GM18508 (cell line): ENCODE results near the gene DMRTC2.

Source experiments
- ATAC-seq: cut with Tn5 transposase; IDR thresholded peaks from one replicate; pipeline ENCODE4 v1.9.1; 2021; ENCODE audit warnings: moderate number of reproducible peaks; ENCODE audit not compliant: insufficient read depth, unreplicated experiment

DMRTC2 gene

DNA sequence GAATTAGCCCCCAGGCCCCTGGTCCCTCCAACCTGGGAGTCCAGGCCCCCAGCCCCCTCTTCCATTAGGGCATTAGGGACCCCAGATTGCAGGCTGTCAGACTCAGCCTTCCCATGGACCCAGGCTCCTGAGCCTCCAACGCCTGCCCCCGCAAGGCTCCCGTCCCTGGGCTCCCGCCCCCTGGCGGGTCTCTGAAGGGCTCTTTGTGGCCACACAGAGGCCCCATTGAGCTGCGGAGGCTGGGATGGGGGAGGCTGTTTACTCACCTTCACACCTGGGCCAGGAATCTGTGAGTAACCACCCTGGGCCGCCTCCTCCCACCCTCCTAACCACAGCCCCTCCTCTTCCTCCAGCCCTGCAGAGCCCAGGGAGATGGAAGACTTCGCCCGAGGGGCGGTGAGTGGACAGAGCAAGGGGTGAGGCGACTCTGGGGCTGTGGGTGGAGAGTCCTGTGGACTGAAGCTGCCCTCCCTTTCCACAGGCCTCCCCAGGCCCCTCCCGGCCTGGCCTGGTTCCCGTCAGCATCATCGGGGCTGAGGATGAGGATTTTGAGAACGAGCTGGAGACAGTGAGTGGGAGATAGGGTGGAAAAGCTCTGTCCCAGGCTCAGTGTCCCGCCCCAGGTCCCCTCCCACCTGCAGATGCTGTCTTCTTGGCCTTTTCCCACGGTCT lies 43.0 kb downstream of the DMRTC2 start:
- no peak for ATAC-seq

DNA sequence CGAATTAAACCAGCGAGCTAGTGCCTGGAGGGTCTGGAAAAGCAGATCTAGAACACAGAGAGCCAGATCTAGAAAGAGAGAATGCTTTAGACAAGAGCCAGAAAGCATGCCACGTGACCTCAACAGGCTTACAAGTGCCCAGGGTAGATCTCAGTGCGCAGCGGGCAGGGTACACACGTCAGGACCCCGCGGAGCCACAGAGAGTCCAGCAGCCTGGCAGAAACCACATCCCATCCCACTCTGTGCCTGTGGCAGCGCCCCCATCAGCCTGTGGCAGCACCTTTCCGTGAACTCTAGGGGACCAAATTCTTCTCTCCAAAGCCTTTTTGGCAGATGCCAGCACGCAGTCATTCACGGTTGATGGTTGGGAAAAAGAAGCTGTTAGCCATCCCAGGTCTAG lies 44.1 kb downstream of the DMRTC2 start:
- ATAC-seq, result no peak

DNA sequence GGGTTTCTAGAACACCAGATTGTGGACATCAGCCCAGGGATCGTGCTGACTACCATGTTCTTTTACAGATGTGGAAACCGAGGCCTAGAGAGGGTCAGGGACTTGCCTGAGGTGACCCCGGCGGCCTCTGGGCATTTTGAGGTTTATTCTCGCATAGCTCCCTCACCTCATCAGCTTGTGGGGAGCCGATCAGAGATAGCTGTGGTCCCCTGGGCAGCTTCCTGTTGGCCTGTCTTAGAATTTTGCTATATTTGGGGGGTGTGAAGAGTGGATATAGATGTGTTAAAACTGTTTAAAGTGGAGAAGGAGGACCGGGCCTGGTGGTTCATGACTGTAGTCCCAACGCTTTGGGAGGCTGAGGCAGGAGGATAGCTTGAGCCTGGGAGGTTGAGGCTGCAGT lies 45.1 kb downstream of the DMRTC2 start:
- ATAC-seq, result no peak

DNA sequence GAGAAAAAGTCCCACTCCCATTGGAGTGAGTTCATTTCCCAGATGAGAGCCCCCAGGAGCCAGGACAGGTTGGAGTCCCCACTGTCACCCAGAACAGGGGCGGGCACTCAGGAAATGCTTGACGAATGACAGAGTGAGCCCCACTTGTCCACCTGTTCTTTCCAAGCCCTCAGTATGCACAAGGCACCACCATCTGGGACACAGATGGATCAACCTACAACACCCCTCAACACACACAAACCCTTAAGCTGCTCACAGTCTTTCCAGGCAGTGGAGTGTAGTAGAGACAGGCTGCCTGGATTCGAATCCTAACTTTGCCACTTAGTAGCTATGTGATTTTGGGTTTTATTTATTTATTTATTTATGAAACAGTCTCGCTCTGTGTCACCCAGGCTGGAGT lies 46.1 kb downstream of the DMRTC2 start:
- ATAC-seq, result no peak

DNA sequence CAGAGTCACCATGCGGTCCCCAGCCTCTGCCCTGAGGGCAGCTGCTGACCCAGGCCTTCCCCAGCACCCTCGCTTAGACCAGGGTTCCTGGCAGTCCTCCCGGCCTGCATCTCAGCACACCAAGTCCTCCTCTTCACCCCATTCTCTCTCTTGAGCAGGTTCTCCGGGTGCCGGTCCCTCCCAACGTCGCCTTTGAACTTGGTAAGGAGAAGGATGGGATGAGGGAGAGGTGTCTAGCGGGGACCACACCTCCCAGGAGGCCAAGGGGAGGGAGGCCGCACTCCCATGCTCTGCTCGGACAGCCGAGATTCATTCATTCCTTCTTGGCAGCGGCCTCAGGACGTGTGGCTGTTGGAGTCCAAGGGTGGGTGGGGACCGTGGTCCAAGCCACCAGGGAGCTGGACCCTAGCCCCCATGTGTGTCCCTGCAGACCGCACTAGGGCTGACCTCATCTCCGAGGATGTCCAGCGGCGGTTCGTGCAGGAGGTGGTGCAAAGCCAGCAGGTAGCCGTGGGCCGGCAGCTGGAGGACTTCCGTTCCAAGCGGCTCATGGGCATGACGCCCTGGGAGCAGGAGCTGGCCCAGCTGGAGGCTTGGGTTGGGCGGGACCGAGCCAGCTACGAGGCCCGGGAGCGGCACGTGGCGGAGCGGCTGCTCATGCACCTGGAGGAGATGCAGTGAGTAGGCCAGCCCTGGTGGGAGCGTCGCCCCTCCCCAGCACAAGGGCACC lies 47.5 kb downstream of the DMRTC2 start:
- ATAC-seq, result no peak

DNA sequence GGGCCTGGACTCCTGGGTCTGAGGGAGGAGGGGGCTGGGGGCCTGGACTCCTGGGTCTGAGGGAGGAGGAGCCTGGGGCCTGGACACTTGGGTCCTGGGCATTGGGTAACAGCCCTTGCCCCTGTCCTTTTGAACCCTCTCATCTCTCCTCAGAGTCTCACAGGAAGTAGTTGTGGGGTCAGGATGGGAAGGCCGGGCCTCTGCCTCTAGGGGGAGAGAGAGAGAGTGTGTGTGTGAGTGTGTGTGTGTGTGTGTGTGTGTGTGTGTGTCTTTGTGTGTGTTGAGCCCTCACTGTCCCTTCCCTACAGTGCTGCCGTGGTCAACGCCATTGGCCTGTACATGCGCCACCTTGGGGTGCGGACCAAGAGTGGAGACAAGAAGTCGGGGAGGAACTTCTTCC lies 49.1 kb downstream of the DMRTC2 start:
- ATAC-seq, result no peak

DNA sequence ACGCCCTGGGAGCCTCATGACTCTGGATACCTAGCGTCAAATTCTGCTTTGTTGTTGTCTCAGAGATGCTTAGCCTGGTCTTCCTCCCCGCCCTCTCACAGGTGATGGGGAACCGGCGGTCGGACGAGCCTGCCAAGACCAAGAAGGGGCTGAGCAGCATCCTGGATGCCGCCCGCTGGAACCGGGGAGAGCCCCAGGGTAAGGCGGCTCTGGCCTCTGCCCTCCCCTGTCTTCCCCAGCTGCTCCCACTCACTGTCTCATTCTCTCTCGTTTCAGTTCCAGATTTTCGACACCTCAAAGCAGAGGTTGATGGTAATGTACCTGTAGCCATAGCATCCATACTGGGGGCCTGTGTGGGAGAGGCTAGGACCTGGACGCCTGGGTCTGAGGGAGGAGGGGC lies 49.5 kb downstream of the DMRTC2 start:
- no peak for ATAC-seq

DNA sequence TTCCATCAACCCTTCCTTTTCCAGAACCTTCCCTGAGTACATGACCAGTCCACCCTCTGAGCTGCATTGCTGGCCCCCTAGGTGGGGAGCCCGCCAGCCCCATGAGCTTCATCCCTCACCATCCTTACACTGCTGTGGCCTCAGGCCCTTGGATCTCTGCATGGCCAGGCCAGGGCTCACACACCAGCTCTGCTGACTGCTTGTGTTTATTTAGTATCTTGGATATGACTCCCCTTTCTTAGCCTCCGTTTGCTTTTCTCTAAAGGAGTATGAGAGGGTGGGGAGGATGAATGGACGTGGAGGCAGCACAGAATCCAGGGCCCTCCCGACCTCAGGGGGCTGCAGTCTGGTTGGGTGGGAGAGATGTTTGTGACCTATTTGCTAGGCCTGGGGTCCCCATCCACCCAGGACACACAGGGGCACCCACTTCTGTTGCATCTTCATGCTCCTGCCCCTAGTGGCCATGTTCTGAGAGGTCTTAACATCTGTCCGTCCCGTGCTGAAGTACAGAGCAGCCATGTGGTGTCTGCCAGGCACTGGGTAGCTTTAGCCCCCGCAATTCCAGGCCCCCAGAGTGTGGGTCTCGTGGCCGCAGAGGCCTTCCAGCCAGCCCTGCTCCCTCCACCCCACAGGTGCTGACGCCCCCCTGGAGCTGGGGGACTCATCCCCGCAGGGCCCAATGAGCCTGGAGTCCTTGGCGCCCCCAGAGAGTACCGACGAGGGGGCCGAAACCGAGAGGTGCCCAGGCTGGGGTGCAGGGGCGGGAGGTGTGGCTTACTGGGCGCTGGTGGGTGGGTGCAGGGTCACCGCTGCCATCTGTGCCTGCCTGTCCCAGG lies 51.1 kb downstream of the DMRTC2 start:
- ATAC-seq, result no peak

DNA sequence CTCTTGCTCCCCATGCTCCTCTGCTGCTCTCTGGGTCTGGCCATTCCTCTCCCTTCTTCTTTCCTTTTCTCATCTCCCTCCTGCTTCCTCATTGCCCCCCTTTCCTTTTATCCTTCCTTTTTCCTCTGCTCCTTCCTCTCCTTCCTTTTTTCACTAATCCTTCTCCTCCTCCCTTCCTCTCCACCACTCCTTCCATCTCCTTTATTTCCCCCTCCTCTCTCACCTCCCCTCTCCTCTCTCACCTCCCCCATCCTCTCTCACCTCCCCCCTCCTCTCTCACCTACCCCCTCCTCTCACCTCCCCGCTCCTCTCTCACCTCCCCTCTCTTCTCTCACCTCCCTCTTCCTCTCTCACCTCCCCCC lies 51.7 kb downstream of the DMRTC2 start:
- ATAC-seq, result no peak

DNA sequence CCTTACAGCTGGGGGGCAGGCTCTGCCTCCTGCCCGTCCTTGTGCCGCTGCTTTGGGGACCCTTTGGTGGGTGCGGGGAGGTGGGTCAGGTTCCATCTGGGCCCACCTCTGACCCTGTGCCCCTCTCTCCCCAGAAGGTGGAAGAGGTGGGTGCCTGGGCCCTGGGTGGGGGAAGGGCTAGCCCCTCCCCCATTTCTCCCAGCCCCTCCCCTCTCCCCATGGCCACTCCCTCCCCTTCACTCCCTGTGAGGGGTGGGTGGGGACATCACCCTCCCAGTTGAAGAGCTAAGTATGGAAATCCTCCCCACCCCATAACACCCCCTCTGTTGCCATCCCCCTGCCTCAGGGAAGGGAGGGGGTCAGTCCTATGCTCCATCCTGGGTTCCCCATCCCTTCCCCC lies 52.3 kb downstream of the DMRTC2 start:
- ATAC-seq, result no peak

DNA sequence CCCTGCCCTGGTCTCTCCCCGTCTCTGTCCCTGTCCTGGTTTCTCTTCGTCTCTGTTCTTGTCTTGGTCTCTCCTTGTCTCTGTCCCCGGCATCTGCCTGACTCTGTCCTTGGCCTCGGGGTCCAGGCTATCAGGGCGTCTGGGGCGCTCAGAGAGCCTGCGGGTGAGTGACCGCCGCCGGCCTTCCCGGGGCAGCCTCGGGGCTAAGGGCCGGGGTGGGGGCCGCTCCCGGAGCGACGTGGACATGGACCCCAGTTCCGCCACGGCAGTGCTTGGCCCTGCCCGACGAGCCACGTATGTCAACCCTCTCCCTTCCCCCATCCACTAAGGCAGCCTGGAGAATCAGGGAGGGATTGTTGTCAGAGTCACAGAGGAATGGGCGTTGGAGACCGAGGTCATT lies 53.0 kb downstream of the DMRTC2 start:
- ATAC-seq, result no peak

DNA sequence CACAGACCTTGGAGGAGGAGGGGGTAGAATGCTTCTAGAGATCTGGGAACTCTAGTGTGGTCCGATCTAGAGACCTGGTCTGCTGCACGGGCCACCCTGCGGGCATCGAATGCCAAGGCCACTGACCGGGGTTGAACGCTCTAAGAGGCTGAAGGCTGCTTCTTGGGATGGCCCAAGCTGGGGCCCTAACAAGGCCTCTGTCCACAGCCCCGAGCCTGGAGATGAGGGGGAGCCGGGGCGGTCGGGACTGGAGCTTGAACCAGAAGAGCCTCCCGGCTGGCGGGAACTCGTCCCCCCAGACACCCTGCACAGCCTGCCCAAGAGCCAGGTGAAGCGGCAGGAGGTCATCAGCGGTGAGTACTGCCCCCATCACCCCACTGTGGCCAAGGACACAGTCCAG lies 53.4 kb downstream of the DMRTC2 start:
- ATAC-seq, result no peak
